Measurements from ENCODE around the gene PNKP. TPM values are rescaled to one million over a fixed set of nuclear protein-coding genes. Genes with fewer than 3 reads are reported as not detected.
A peak's percentile ranks its signal among the peaks of the same experiment; 100 is the strongest.

The PNKP gene
- 54.9 TPM for polyA plus RNA-seq (2013, experiment 1 of 2)
- polyA plus RNA-seq (2013, experiment 2 of 2): 50.5 TPM

- Histone ChIP-seq H3K27me3 (ENCODE audit: insufficient read depth, low read length) (no peaks in the 10 kb centered on the region), H3K27ac (ENCODE audit: low read depth, low read length) (peak within 1 kb of the TSS; percentile 92), H3K4me1 (ENCODE audit: insufficient read depth, low read length) (peaks cover 6% of the 10 kb centered on the region; the same call in 1 of the 2 replicates), H3K4me3 (ENCODE audit: low read length) (peak within 1 kb of the TSS; percentile 87), H3K9me3 (ENCODE audit: insufficient read depth, low read depth, low read length) (no peaks in the 10 kb centered on the region), H3K9ac (ENCODE audit: low read depth, low read length) (peak within 1 kb of the TSS; percentile 80), H3K36me3 (ENCODE audit: insufficient read depth, low read length) (peaks cover 29% of the 10 kb centered on the region)
- WGBS: under 1% methylated on average over 65 of the region's 65 CpGs
These were observed at the start of gene PNKP for GRCh38 chr19:49866933-49867782. Gene PNKP, minus strand, starts transcription at chr19:49867576. Its CDS starts 372 bp downstream, at chr19:49867204.

- no peaks in the 10 kb centered on the region for H3K9me3 ChIP-seq (ENCODE audit: insufficient read depth, low read depth, low read length)
- H3K4me1 ChIP-seq (ENCODE audit: insufficient read depth, low read length): 0 out of 2 replicates have a peak, but pooled peaks cover 3% of the 10 kb centered on the region
- no peak overlapping the region for H3K27ac ChIP-seq (ENCODE audit: low read depth, low read length)
- no peaks in the 10 kb centered on the region for H3K27me3 ChIP-seq (ENCODE audit: insufficient read depth, low read length)
- H3K36me3 ChIP-seq (ENCODE audit: insufficient read depth, low read length): peaks cover 66% of the 10 kb centered on the region
- no peak overlapping the region for H3K4me3 ChIP-seq (ENCODE audit: low read length)
- WGBS: 97% methylated on average over 6 of the region's 6 CpGs
- no peak overlapping the region for H3K9ac ChIP-seq (ENCODE audit: low read depth, low read length)
These were observed 47.9 kb upstream of the PNKP start for GRCh38 chr19:49915271-49915670.

- 94% methylated on average over 10 of the region's 10 CpGs for WGBS
- H3K4me3 ChIP-seq (ENCODE audit: low read length): no peak overlapping the region
- no peak overlapping the region for H3K9ac ChIP-seq (ENCODE audit: low read depth, low read length)
- no peaks in the 10 kb centered on the region for H3K27me3 ChIP-seq (ENCODE audit: insufficient read depth, low read length)
- H3K9me3 ChIP-seq (ENCODE audit: insufficient read depth, low read depth, low read length): no peaks in the 10 kb centered on the region
- 0 out of 2 replicates have a peak, but pooled peaks cover 3% of the 10 kb centered on the region for H3K4me1 ChIP-seq (ENCODE audit: insufficient read depth, low read length)
- peaks cover 77% of the 10 kb centered on the region for H3K36me3 ChIP-seq (ENCODE audit: insufficient read depth, low read length)
- H3K27ac ChIP-seq (ENCODE audit: low read depth, low read length): no peak overlapping the region
These were observed 46.3 kb upstream of the PNKP start for GRCh38 chr19:49913720-49914119.

- 0 out of 2 replicates have a peak, but pooled peaks cover 3% of the 10 kb centered on the region for H3K4me1 ChIP-seq (ENCODE audit: insufficient read depth, low read length)
- H3K9me3 ChIP-seq (ENCODE audit: insufficient read depth, low read depth, low read length): no peaks in the 10 kb centered on the region
- H3K27me3 ChIP-seq (ENCODE audit: insufficient read depth, low read length): no peaks in the 10 kb centered on the region
- no peak overlapping the region for H3K9ac ChIP-seq (ENCODE audit: low read depth, low read length)
- 91% methylated on average over 21 of the region's 21 CpGs for WGBS
- H3K36me3 ChIP-seq (ENCODE audit: insufficient read depth, low read length): peaks cover 78% of the 10 kb centered on the region
- H3K27ac ChIP-seq (ENCODE audit: low read depth, low read length): no peak overlapping the region
- no peak overlapping the region for H3K4me3 ChIP-seq (ENCODE audit: low read length)
These were observed 45.7 kb upstream of the PNKP start for GRCh38 chr19:49912965-49913685.

- no peak overlapping the region for H3K27ac ChIP-seq (ENCODE audit: low read depth, low read length)
- H3K4me1 ChIP-seq (ENCODE audit: insufficient read depth, low read length): no peaks in the 10 kb centered on the region
- no peaks in the 10 kb centered on the region for H3K9me3 ChIP-seq (ENCODE audit: insufficient read depth, low read depth, low read length)
- H3K4me3 ChIP-seq (ENCODE audit: low read length): no peak overlapping the region
- 84% methylated on average over 9 of the region's 9 CpGs for WGBS
- H3K36me3 ChIP-seq (ENCODE audit: insufficient read depth, low read length): peaks cover 82% of the 10 kb centered on the region
- no peak overlapping the region for H3K9ac ChIP-seq (ENCODE audit: low read depth, low read length)
- H3K27me3 ChIP-seq (ENCODE audit: insufficient read depth, low read length): no peaks in the 10 kb centered on the region
These were observed 44.2 kb upstream of the PNKP start for GRCh38 chr19:49911381-49912145.

GRCh38 chr19:49910179-49910578 is 42.8 kb upstream of the PNKP start:
- H3K4me3 ChIP-seq (ENCODE audit: low read length): no peak overlapping the region
- H3K9ac ChIP-seq (ENCODE audit: low read depth, low read length): no peak overlapping the region
- H3K4me1 ChIP-seq (ENCODE audit: insufficient read depth, low read length): no peaks in the 10 kb centered on the region
- no peak overlapping the region for H3K27ac ChIP-seq (ENCODE audit: low read depth, low read length)
- no peaks in the 10 kb centered on the region for H3K9me3 ChIP-seq (ENCODE audit: insufficient read depth, low read depth, low read length)
- 93% methylated on average over 5 of the region's 5 CpGs for WGBS
- peaks cover 74% of the 10 kb centered on the region for H3K36me3 ChIP-seq (ENCODE audit: insufficient read depth, low read length)
- no peaks in the 10 kb centered on the region for H3K27me3 ChIP-seq (ENCODE audit: insufficient read depth, low read length)

- H3K27me3 ChIP-seq (ENCODE audit: insufficient read depth, low read length): no peaks in the 10 kb centered on the region
These were observed 41.4 kb upstream of the PNKP start for GRCh38 chr19:49908480-49909420.

GRCh38 chr19:49907745-49908446 is 40.5 kb upstream of the PNKP start:
- no peak overlapping the region for H3K27ac ChIP-seq (ENCODE audit: low read depth, low read length)
- WGBS: 95% methylated on average over 23 of the region's 23 CpGs
- H3K9ac ChIP-seq (ENCODE audit: low read depth, low read length): no peak overlapping the region
- no peak overlapping the region for H3K4me3 ChIP-seq (ENCODE audit: low read length)
- no peaks in the 10 kb centered on the region for H3K9me3 ChIP-seq (ENCODE audit: insufficient read depth, low read depth, low read length)
- H3K36me3 ChIP-seq (ENCODE audit: insufficient read depth, low read length): peaks cover 56% of the 10 kb centered on the region
- H3K27me3 ChIP-seq (ENCODE audit: insufficient read depth, low read length): no peaks in the 10 kb centered on the region
- H3K4me1 ChIP-seq (ENCODE audit: insufficient read depth, low read length): no peaks in the 10 kb centered on the region

More at GRCh38 chr19:49908480-49909420, 41.4 kb upstream of the PNKP start:
- Histone ChIP-seq H3K27ac (ENCODE audit: low read depth, low read length) (no peak overlapping the region), H3K4me3 (ENCODE audit: low read length) (no peak overlapping the region), H3K9me3 (ENCODE audit: insufficient read depth, low read depth, low read length) (no peaks in the 10 kb centered on the region), H3K4me1 (ENCODE audit: insufficient read depth, low read length) (no peaks in the 10 kb centered on the region), H3K9ac (ENCODE audit: low read depth, low read length) (no peak overlapping the region), H3K36me3 (ENCODE audit: insufficient read depth, low read length) (peaks cover 62% of the 10 kb centered on the region)
- 96% methylated on average over 37 of the region's 37 CpGs for WGBS

- Histone ChIP-seq H3K4me3 (ENCODE audit: low read length) (no peak overlapping the region), H3K27ac (ENCODE audit: low read depth, low read length) (peak overlapping the region; percentile 9; the same call in 1 of the 2 replicates), H3K9me3 (ENCODE audit: insufficient read depth, low read depth, low read length) (no peaks in the 10 kb centered on the region), H3K9ac (ENCODE audit: low read depth, low read length) (no peak overlapping the region), H3K27me3 (ENCODE audit: insufficient read depth, low read length) (no peaks in the 10 kb centered on the region), H3K4me1 (ENCODE audit: insufficient read depth, low read length) (no peaks in the 10 kb centered on the region), H3K36me3 (ENCODE audit: insufficient read depth, low read length) (peaks cover 49% of the 10 kb centered on the region)
- 89% methylated on average over 16 of the region's 16 CpGs for WGBS
These were observed 39.6 kb upstream of the PNKP start for GRCh38 chr19:49906879-49907564.
